ENCODE measurements around the gene VEGFC. TPM values are rescaled to one million over a fixed set of nuclear protein-coding genes. Genes with fewer than 3 reads are reported as not detected.

Gene VEGFC
- total RNA-seq, 6 experiments from 2014 or later: 1.4 to 3.1 (median 2.0) TPM

DNA sequence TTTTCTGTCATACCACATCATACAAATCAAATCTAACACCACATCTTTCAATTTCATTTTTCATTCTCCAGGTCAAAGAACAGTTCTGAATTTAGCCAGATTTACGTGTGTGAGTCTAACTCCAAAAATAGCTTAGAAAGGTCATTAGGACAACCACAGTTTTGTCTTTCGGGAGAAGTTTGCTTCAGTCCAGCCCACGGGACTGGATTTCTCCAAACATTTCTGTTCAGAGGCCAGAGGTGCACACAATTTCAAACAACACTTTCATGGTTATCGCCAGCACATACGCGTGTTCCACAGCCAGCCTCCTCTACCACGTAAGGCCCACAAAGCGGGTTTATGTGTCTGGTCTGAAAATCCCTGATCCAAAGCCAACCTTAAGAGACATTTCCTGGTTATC lies 65.9 kb downstream of the VEGFC start:
- Histone ChIP-seq H3K36me3 (no peaks in the 10 kb centered on the region), H3K27me3 (no peaks in the 10 kb centered on the region), H3K4me3 (no peak overlapping the region), H3K27ac (no peak overlapping the region), H3K9me3 (no peaks in the 10 kb centered on the region), H3K4me1 (no peaks in the 10 kb centered on the region)
- ATAC-seq (no peak), DNase-seq (no peak)
- intact Hi-C loops (cut with DNase I): no loop called here
- TF ChIP-seq POLR2A (IDR thresholded peaks at IDR 0.05) (no peak), CTCF (IDR thresholded peaks at IDR 0.05) (no peak)
- WGBS (ENCODE audit: insufficient coverage, low coverage, low lambda C conversion rate, missing lambda C conversion rate): 48% methylated on average over 6 of the region's 8 CpGs

GRCh38 chr4:176721459-176721858 lies 71.3 kb downstream of the VEGFC start:
- WGBS (ENCODE audit: insufficient coverage, low coverage, low lambda C conversion rate, missing lambda C conversion rate): 53% methylated on average over 3 of the region's 3 CpGs
- no peak for DNase-seq
- no peak overlapping the region for H3K27ac ChIP-seq
- no peak for ATAC-seq
- TF ChIP-seq CTCF (IDR thresholded peaks at IDR 0.05): no peak
- TF ChIP-seq POLR2A (IDR thresholded peaks at IDR 0.05): no peak
- H3K9me3 ChIP-seq: no peaks in the 10 kb centered on the region
- H3K4me1 ChIP-seq: no peaks in the 10 kb centered on the region
- H3K36me3 ChIP-seq: no peaks in the 10 kb centered on the region
- no peaks in the 10 kb centered on the region for H3K27me3 ChIP-seq
- H3K4me3 ChIP-seq: no peak overlapping the region
- intact Hi-C loops (cut with DNase I): no loop called here

DNA sequence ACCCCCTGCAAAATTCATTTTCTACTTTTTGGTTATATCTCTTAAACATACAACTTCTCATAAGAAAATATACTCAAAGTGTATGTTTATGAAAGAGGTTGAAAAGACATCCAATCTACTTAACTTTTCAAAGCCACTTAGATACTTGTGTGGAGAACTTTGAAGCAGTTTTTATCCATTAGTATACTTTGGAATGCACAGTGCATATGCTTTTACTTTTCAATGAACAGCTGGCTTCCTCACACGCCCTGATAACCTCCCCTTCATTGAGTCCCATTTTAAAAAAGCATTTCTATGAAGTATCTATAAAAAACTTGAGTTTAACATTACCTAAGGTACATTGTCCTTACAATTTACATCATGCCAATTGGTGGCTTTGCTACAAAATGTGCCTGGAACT lies 73.8 kb downstream of the VEGFC start:
- WGBS (ENCODE audit: insufficient coverage, low coverage, low lambda C conversion rate, missing lambda C conversion rate): 9% methylated on average over 1 of the region's 1 CpG
- Histone ChIP-seq H3K4me3 (no peak overlapping the region), H3K4me1 (no peaks in the 10 kb centered on the region), H3K36me3 (no peaks in the 10 kb centered on the region), H3K27ac (no peak overlapping the region), H3K27me3 (no peaks in the 10 kb centered on the region), H3K9me3 (no peaks in the 10 kb centered on the region)
- ATAC-seq (no peak), DNase-seq (no peak)
- TF ChIP-seq POLR2A (IDR thresholded peaks at IDR 0.05) (no peak), CTCF (IDR thresholded peaks at IDR 0.05) (no peak)
- intact Hi-C loops (cut with DNase I): no loop called here

DNA sequence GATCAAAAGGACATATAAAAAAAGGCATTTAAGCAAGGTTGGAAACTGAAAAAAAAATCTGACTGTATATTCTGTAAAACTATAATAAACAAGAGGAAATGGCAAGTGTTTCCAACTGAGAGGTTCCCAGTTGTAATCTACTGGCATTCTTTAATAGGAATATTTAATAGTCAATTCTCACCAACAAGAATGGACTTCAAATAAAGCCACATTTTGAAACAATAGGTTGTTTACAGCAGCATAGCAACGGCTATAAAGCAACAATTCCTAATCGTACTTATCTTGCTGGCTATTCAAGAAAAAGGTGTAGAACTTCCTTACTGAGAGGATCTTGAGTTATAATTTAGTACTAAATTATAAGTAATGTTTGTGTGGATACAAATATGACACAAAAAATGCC lies 75.5 kb downstream of the VEGFC start:
- no peak for TF ChIP-seq CTCF (IDR thresholded peaks at IDR 0.05)
- no peak for TF ChIP-seq POLR2A (IDR thresholded peaks at IDR 0.05)
- WGBS (ENCODE audit: insufficient coverage, low coverage, low lambda C conversion rate, missing lambda C conversion rate): 26% methylated on average over 2 of the region's 2 CpGs

GRCh38 chr4:176709417-176709816 lies 83.3 kb downstream of the VEGFC start:
- no peak for ATAC-seq
- Histone ChIP-seq H3K27me3 (no peaks in the 10 kb centered on the region), H3K9me3 (no peaks in the 10 kb centered on the region), H3K36me3 (no peaks in the 10 kb centered on the region), H3K27ac (no peak overlapping the region), H3K4me3 (no peak overlapping the region), H3K4me1 (no peaks in the 10 kb centered on the region)
- WGBS (ENCODE audit: insufficient coverage, low coverage, low lambda C conversion rate, missing lambda C conversion rate): 51% methylated on average over 5 of the region's 5 CpGs
- intact Hi-C loops (cut with DNase I): no loop called here
- TF ChIP-seq POLR2A (IDR thresholded peaks at IDR 0.05): no peak
- no peak for TF ChIP-seq CTCF (IDR thresholded peaks at IDR 0.05)
- no peak for DNase-seq

More for the DNA sequence above, 75.5 kb downstream of the VEGFC start:
- intact Hi-C loops (cut with DNase I): no loop called here
- H3K36me3 ChIP-seq: no peaks in the 10 kb centered on the region
- H3K27me3 ChIP-seq: no peaks in the 10 kb centered on the region
- H3K9me3 ChIP-seq: no peaks in the 10 kb centered on the region
- no peak for ATAC-seq
- H3K27ac ChIP-seq: no peak overlapping the region
- H3K4me3 ChIP-seq: no peak overlapping the region
- no peak for DNase-seq
- H3K4me1 ChIP-seq: no peaks in the 10 kb centered on the region
